ENCODE measurements around the gene RHBDD3.

Gene RHBDD3

GRCh38 chr22:29306175-29306834 lies 38.5 kb upstream of the RHBDD3 start, which contains the start of gene GAS2L1:
Gene GAS2L1 (plus strand): TSS chr22:29306650. CDS start chr22:29308106, 1,456 bp downstream.
- DNase-seq (ENCODE audit: low read depth in 2 of 2), result no peak

GRCh38 chr22:29305836-29306174 lies 38.0 kb upstream of the RHBDD3 start:
- DNase-seq (ENCODE audit: low read depth in 2 of 2), result no peak

DNA sequence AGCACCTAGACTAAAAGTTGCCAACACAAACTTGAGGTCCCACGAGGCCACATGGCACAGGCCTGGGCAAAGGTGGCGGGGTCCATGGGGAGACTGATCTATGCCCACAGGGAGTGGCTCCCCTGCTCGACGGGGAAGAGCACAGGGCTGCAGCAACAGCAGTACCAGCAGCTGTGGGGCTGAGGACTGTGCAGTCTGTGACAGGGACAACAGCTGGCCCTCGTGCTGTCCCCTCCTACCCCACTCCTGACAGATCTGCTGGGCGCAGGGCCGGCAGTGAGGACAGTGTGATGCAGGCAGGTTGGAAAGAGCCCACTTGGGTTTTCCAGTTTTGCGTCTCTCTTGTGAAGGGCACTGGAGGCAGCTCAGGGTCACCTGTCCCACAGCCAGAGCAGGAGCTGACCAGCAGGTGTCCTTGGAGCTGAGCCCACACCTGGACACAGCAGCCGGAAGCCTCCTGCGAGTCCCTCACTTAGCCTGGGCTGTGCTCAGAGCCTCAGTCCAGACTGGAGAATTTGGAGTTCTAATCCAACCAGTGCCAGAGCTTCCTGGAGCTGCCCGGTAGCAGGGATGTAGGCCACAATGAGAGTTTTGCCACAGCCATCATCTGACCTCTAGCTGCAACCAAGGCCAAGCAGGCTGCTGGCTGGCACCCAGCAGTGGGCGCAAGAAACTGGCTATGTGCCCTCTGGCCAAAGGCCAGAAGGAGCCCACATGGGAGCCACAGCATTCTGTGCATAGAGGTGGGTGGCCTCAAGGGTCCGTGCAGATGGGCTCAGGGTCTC lies 35.1 kb upstream of the RHBDD3 start:
- no peak for DNase-seq (ENCODE audit: low read depth in 2 of 2)

- DNase-seq (ENCODE audit: low read depth in 2 of 2), result no peak
Observed at GRCh38 chr22:29302402-29302680, 34.6 kb upstream of the RHBDD3 start.

DNA sequence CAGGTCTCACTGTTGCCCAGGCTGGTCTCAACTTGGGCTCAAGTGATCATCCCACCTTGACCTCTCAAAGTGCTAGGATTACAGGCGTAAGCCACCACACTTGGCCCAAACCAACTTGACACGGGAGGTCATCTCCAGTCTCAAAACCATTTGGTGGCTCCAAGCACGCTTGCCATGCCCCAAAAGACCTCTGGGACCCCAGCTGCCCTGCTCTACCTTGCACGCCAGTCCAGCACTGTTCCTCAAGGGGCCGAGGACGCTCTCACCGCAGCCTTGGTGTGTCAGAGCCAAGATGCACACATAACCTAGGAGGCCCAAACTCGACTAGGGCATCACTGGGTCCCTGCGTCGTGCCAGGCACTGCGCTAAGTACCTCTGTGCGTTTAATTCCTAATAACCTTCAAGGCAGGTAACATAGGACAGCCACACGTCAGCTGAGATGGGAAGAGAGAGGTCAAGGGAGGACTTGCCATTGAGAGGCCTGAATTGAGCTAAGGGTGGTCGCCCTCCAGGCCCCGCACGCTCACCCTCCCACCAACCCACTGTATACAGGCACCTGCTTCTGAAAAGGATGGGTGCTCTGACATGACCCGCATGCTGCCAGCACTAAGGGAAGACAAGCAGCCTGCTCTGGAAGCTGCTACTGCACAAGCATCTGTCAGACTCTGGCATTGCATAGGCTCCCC lies 34.1 kb upstream of the RHBDD3 start:
- no peak for DNase-seq (ENCODE audit: low read depth in 2 of 2)

DNA sequence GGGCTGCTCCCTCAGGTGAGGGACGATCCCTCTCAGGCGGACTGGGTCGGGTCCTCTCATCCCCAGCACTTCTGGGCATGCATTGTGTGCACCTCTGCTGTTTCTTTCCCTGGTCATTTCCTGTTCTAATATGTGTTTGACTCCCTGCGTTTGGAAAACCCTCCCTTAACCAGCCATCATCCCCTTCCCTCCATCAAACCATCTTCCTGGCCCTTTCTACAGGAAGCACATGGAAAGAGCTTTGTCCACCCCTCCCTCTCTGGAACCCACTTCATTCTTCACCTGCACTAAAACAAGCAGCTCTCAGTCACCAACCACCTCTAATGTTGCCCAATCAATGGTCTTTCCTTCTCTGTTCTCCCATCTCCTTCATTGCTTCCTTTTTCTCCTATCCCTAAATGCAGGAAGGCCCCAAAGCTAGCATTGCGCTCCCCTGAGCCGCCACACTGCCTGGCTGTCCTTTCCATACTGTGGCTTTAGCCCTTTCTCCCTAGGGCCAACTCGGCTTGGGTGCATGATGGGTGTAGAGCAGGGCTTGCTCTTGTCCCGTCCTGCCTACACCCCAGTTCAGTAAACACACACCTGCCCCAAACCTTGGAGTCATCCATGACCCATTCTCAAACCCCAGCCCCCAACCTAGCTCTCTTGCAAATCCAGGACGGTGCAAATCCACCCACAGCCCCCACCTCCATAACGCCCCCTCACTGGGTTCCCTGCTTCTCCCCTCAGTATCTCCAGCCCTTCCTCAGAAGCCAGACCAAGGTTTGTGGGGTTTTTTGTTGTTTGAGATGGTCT lies 33.2 kb upstream of the RHBDD3 start:
- DNase-seq (ENCODE audit: low read depth in 2 of 2), result no peak

DNA sequence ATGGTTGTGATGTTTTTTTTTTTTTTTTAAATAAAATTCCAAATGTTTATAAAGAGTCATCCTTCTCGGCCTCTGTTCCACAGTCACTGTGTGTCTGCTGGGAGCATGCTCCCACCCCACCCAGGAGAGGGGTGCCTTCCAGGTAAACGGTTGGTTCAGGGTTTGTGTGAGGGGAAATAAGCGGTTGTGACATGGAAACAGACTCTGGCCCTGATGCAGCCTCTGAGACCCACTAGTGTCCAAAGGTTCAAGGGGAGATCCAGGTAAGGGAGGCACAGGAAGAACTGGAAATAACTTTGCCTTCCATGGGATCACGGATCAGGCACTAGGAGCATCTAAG lies 32.7 kb upstream of the RHBDD3 start:
- no peak for DNase-seq (ENCODE audit: low read depth in 2 of 2)

GRCh38 chr22:29299136-29299900 lies 31.5 kb upstream of the RHBDD3 start:
- DNase-seq (ENCODE audit: low read depth in 2 of 2), result no peak

- no peak for DNase-seq (ENCODE audit: low read depth in 2 of 2)
Observed at GRCh38 chr22:29298641-29299040, 30.9 kb upstream of the RHBDD3 start.

DNA sequence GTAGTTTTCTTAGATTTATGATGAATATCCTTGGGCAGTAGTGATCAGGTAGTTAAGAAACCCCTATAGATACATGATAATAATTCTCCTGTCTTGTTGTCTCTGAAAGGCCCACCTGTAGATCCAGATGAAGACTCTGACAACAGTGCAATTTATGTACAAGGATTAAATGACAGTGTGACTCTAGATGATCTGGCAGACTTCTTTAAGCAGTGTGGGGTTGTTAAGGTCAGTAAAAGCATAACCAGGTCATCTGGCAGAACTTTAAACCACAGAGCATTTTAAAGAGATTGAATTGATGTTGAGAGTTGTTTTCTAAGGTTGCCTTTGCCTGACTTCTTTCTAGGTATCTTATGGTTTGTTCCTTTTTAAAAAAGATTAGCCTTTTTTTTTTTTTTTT lies 24.6 kb upstream of the RHBDD3 start:
- no peak for DNase-seq (ENCODE audit: low read depth in 2 of 2)

DNA sequence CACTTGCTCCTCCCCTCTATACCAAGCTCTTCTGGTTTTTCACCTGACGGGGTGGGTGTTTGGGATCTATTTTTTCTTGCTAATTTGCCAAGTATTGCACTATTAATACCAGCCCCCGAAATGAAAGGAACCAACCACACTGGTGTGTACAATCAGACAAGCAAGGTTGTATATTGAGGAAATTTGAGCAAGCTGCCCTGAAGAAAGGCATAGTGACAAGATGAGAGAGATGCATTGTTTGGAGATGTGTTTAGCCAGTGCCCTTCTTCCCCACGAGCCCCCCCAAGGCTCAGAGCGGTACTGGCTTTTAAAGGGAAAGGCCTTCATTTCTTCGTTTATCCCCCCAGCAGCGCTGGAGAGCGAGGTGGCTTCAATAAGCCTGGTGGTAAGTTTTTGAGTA lies 23.4 kb upstream of the RHBDD3 start:
- no peak for DNase-seq (ENCODE audit: low read depth in 2 of 2)

DNA sequence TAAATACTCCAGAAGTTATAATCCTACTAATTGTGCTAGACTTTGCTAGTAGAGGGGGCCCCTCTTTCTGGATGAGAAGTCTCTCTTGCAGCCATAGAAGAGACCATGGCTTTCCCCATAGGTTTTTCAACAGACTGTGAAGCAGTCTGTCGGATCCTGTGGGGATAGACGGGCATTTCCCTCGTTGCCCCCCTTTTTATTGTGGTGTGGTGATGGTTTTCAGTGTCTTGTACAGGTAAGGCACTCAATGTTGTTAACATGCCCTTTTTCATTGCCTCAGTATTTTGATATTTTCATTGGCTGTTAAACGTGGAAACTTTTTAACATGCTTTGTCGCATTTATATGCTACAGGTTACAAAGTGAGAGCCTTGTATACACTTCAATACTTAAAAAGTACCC lies 22.3 kb upstream of the RHBDD3 start:
- DNase-seq (ENCODE audit: low read depth in 2 of 2), result no peak

DNA sequence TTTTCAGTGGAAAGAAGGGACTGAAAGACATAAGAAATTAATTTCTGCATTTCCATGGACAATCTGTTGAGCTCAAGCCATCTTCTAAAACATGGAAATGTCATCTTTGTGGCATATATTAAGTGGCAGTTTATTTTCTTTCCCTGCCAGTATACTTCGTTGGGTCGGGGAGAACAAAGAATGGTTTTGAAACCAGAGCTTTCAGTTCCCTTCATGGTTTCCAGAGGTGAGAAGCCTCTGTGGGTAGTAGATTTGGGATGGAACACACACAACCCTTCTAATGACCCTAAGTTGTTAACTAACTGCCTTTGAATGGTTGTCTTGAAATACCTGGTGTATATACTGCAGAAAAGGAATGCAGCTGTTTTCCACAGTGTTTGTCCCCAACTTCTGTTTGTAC lies 21.1 kb upstream of the RHBDD3 start:
- DNase-seq (ENCODE audit: low read depth in 2 of 2), result no peak

GRCh38 chr22:29284196-29284595 lies 16.4 kb upstream of the RHBDD3 start:
- no peak for DNase-seq (ENCODE audit: low read depth in 2 of 2)

DNA sequence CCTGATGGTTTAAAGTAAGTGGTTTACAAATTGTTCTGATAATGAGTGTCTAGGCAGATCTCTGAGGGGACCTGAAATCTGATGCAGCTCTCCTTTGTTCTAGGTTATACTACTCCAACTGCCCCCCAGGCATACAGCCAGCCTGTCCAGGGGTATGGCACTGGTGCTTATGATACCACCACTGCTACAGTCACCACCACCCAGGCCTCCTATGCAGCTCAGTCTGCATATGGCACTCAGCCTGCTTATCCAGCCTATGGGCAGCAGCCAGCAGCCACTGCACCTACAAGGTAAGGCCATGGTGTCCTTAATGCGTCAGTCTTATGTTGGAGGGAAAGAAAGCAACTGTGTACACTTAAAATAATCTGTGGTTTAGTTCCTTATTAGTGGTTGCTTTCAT lies 10.1 kb upstream of the RHBDD3 start:
- DNase-seq (ENCODE audit: low read depth in 2 of 2), result no peak

DNA sequence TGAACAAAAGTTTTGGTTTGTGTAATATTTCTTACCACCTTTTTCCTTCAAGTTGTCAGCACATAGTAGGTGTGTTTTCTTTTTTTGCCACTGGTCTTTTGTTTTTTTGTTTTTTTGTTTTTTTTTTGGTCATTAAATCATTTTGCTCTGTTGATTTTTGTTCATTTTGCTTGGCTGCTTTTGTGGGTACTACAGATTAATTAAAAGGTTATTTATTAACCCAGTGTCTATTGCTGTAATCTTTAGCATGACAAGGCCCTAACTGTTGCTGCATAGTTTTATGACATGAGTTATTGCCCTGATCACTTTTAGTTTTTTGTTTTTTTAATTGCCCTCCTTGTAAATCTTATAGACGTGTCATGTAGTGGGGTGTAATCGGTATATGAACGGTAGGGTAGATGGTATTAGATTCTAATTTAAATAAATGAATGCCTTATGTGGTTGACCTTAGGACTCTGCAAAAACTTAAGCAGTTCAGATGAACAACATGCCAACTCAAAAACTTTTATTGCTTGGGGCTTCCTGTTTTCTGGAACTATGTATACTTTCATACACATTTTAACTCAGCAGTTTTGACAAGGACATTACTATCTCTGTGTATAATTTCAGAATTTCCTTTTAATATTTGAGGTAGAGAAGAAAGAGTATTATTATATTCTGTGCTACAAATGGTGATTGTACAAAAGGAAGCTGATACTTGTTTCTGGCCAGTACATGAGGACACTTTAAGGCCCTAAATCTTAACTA lies 8.2 kb upstream of the RHBDD3 start:
- no peak for DNase-seq (ENCODE audit: low read depth in 2 of 2)

DNA sequence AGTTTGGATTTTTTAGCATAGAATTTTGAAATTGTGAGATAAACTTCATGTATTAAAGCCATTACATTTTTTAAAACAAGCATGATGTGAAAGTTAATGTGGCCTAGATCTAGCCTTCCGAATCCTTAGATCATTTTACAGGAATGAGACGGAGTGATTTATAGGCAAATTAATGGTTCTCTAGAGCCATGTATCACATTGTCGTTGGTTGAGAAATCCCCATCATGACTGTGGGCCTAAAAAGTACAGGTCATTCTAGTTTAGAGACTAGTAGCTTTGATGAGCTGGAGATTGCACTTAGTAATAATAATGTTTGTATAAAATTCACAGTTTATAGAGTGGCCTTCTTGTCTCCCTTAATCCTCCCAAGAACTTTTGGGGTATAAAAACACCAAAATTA lies 7.4 kb upstream of the RHBDD3 start:
- no peak for DNase-seq (ENCODE audit: low read depth in 2 of 2)

- DNase-seq (ENCODE audit: low read depth in 2 of 2), result no peak
Observed at GRCh38 chr22:29272624-29273023, 4.8 kb upstream of the RHBDD3 start.

GRCh38 chr22:29270475-29271271 lies 2.9 kb upstream of the RHBDD3 start:
- DNase-seq (ENCODE audit: low read depth in 2 of 2), result no peak

Measured in stimulated activated CD4-positive, alpha-beta T cell treated with anti-CD3 and anti-CD28 coated beads, Interleukin-1b, Interleukin-23, amount 100 ng/mL, for 1 hour (primary cell).